Immature natural killer cell (primary cell): Measurements from ENCODE around the gene SOX5. TPM values are rescaled to one million over a fixed set of nuclear protein-coding genes. Genes with fewer than 3 reads are reported as not detected.
"Not testable (repeated sequence)": the region's sequence is repeated elsewhere in the genome, so short reads cannot be mapped to it uniquely, and the experiment has no call there.

Source experiments
- DNase-seq, 3 donors: peaks; one replicate each; pipeline ENCODE4 v3.0.0; 2022; ENCODE audit warnings: mixed read lengths in 1 of 3
- H3K27ac Mint-ChIP-seq, 6 donors: one replicate each; pipeline ENCODE4 v1.8.0; 2020; ENCODE audit warnings: mixed read lengths in 6 of 6, mild to moderate bottlenecking in 5 of 6, inconsistent platforms in 4 of 6, moderate library complexity in 3 of 6
- H3K27me3 Mint-ChIP-seq, 3 donors: one replicate each; pipeline ENCODE4 v1.8.0; 2020 to 2021; ENCODE audit warnings: low read depth in 3 of 3, mild to moderate bottlenecking in 3 of 3, mixed read lengths in 3 of 3, moderate library complexity in 3 of 3, inconsistent platforms in 1 of 3
- H3K36me3 Mint-ChIP-seq, 3 donors: one replicate each; pipeline ENCODE4 v1.8.0; 2020; ENCODE audit warnings: mixed read lengths in 3 of 3, inconsistent platforms in 2 of 3, mild to moderate bottlenecking in 2 of 3
- H3K4me1 Mint-ChIP-seq, 2 donors: one replicate each; pipeline ENCODE4 v1.8.0; 2020; ENCODE audit warnings: inconsistent platforms in 2 of 2, mild to moderate bottlenecking in 2 of 2, mixed read lengths in 2 of 2, moderate library complexity in 1 of 2
- H3K4me3 Mint-ChIP-seq, 5 donors: one replicate each; pipeline ENCODE4 v1.8.0; 2020; ENCODE audit warnings: mild to moderate bottlenecking in 5 of 5, mixed read lengths in 5 of 5, inconsistent platforms in 3 of 5, moderate library complexity in 3 of 5
- H3K9me3 Mint-ChIP-seq, 6 donors: one replicate each; pipeline ENCODE4 v1.8.0; 2020; ENCODE audit warnings: mild to moderate bottlenecking in 6 of 6, mixed read lengths in 6 of 6, inconsistent platforms in 4 of 6, moderate library complexity in 3 of 6
- polyA plus RNA-seq, 3 donors: library from polyadenylated mRNA; unstranded; fragments of 300-500 nt; fragmentation: Illumina TruSeq; gene quantifications; one replicate each; pipeline ENCODE4 v1.2.3, GENCODE V29; 2021

Gene SOX5
- polyA plus RNA-seq, 3 donors from 2014 or later: not detected

DNA sequence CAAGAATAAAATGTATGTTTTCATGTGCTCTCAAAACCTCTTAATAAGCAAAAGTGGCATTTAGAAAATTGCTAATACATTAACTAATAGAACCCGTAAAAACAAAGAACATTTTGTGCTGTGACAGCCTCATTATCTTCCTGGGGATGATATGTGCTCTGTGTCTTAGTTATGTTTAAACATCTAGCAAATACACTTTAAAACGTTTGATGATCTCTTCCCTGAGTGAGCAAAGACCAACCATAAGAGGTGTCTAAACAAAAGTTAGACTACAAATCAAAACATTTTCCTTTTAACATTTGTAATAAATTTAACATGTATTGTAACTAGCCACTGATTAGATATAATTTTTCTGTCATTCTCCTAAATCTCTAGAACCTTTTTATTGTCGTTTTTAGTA lies 95.8 kb downstream of the SOX5 start:
- Mint-ChIP-seq H3K9me3 (peaks cover 0 to 12% (median 4%) of the 10 kb centered on the region in 6 donors), H3K27ac (no peak overlapping the region), H3K4me3 (no peak overlapping the region), H3K36me3 (no peaks in the 10 kb centered on the region), H3K27me3 (no peaks in the 10 kb centered on the region), H3K4me1 (no peaks in the 10 kb centered on the region)
- DNase-seq: no peak

DNA sequence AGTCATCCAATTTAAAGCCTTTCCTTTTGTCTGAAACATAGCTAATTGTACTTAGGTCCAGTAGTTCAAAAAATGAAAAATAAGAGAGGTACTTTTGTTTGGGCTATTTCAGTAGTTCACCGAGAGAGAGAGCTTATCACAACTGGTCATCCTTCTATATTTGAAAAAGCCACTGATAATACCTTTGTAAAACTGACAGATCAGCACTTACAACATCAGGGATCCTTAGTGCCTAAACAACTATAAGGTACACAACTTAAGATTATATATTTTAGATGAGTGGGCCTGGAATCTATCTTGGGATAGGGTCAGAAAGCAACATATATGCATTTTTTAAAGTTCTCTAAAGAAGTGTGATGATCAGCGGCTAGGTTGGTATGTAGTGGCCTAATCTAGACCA lies 97.9 kb downstream of the SOX5 start:
- H3K27me3 Mint-ChIP-seq: no peaks in the 10 kb centered on the region
- no peak for DNase-seq
- no peak overlapping the region for H3K27ac Mint-ChIP-seq
- no peaks in the 10 kb centered on the region for H3K4me1 Mint-ChIP-seq
- H3K36me3 Mint-ChIP-seq: no peaks in the 10 kb centered on the region
- H3K9me3 Mint-ChIP-seq: peaks cover 0 to 9% (median under 1%) of the 10 kb centered on the region in 6 donors
- no peak overlapping the region for H3K4me3 Mint-ChIP-seq

DNA sequence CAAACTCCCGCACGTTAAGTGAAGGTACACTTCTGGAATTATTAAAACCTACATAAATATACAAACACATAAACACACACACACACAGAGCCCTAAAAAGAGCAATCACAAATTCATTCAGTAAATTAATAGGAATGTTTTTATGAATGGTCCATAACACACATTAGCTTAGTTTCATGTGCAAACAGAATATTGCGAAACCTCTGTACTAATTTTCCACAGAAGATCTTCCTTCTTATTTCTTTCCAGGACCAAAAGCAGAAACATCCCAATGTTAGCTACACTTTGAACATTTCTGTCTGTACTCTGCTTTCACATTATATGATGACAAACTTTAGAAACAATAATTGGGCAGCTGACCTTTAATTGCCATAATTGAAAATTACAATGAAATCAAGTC lies 101.6 kb downstream of the SOX5 start:
- H3K27ac Mint-ChIP-seq: no peak overlapping the region

DNA sequence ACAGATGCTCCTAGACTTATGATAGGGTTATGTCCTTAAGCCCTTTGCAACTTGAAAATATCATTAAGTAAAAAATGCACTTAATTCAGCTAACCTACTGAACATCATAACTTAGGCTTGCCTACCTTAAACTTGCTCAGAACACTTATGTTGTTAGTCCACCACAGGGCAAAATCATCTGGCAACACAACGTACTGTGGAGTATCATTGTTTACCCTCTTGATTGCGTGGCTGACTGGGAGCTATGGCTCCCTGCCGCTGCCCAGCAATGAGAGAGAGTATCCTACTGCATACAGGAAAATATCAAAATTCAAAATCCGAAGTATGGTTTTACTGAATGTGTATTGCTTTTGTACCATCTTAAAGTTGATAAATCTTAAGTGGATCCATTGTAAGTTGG lies 105.5 kb downstream of the SOX5 start:
- H3K4me1 Mint-ChIP-seq: no peaks in the 10 kb centered on the region
- H3K27me3 Mint-ChIP-seq: no peaks in the 10 kb centered on the region
- no peaks in the 10 kb centered on the region for H3K36me3 Mint-ChIP-seq
- H3K27ac Mint-ChIP-seq: no peak overlapping the region
- H3K4me3 Mint-ChIP-seq: no peak overlapping the region
- H3K9me3 Mint-ChIP-seq: peaks cover 2 to 10% (median 6%) of the 10 kb centered on the region in 6 donors
- DNase-seq: no peak

More for the DNA sequence above, 101.6 kb downstream of the SOX5 start:
- no peaks in the 10 kb centered on the region for H3K4me1 Mint-ChIP-seq
- no peaks in the 10 kb centered on the region for H3K36me3 Mint-ChIP-seq
- no peak for DNase-seq
- no peaks in the 10 kb centered on the region for H3K27me3 Mint-ChIP-seq
- peaks cover 0 to 13% (median 5%) of the 10 kb centered on the region in 6 donors for H3K9me3 Mint-ChIP-seq
- no peak overlapping the region for H3K4me3 Mint-ChIP-seq

DNA sequence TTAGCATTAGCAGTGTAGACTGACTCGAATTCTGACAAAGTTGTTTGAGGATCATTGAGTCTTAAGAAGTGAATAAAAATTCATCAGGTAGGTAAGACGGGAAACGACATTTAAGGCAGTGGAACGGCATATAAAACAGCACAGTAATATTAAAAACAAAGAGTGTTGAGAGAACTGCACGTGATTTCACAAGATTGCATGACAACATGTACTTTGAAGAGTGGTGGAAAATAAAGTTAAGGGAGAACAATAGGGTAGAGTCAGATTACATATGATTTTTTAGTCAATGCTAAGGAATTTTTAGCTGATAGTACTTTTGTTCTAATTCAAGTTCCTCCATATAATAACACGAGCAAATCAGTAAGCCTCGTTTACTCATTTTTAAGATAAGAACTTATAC lies 115.4 kb downstream of the SOX5 start:
- Mint-ChIP-seq H3K27me3 (no peaks in the 10 kb centered on the region), H3K27ac (no peak overlapping the region), H3K4me1 (no peaks in the 10 kb centered on the region), H3K36me3 (no peaks in the 10 kb centered on the region), H3K9me3 (peaks cover 0 to 10% (median 3%) of the 10 kb centered on the region in 6 donors), H3K4me3 (no peak overlapping the region)
- no peak for DNase-seq

DNA sequence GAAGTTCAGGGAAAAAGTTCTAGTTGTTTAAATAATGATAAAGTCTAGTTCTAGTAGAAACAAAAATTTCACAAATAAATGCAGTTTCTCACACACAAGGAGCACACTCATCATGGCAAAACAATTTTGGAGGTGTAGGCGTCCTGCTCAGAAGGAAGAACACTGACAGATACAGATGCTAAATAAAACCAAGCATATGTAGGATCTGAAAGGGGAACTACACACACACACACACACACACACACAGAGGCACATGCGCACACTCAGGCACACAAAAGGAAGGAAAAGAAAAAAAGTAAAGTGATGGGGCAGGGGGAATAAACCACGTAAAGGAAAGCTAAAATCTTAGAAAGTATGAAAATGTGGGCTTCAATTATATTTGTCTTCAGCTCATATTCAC lies 117.7 kb downstream of the SOX5 start:
- Mint-ChIP-seq H3K36me3 (no peaks in the 10 kb centered on the region), H3K27ac (no peak overlapping the region), H3K4me3 (no peak overlapping the region), H3K9me3 (peaks cover 0 to 13% (median 4%) of the 10 kb centered on the region in 6 donors), H3K4me1 (no peaks in the 10 kb centered on the region), H3K27me3 (no peaks in the 10 kb centered on the region)
- DNase-seq: no peak

DNA sequence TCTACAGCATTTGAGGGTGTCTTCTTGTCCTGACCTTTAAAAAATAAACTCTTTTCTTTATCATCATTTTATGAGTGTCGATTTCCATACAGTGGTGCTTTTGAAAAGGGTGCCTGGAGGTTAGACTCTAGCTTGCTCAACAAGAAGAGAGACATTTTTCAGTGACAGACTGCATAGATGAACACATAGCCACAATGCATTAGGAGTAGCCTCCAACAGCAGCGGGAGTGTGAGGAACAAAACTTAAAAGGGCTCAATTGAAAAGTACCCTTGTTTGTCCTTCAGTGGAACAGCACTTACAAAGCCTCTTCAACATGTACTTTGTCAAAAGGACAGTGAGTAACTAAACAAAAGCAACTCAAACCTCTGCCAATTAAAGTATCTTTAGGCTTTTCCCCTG lies 119.3 kb downstream of the SOX5 start:
- no peaks in the 10 kb centered on the region for H3K36me3 Mint-ChIP-seq
- H3K9me3 Mint-ChIP-seq: peaks cover 0 to 13% (median 8%) of the 10 kb centered on the region in 6 donors
- no peaks in the 10 kb centered on the region for H3K4me1 Mint-ChIP-seq
- H3K27ac Mint-ChIP-seq: no peak overlapping the region
- no peak overlapping the region for H3K4me3 Mint-ChIP-seq
- H3K27me3 Mint-ChIP-seq: no peaks in the 10 kb centered on the region
- no peak for DNase-seq

DNA sequence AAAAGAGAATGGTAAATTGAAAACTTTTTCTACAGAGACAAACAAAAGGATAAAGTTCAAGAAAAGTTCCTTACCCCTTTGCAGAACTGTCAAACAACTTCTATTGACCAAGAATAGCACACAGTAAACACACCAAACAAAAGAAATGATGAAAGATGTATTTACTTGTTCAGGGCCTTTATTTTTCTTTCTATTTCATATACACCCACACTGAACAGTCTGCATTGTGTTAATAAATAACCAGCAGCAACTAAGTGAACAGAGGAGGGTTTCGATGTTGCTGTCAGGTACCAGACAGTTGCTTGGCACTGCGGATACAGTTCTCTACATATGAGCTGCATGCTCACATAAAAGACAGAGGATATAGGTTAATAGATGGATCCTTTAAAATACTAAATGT lies 122.1 kb downstream of the SOX5 start:
- DNase-seq: no peak
- Mint-ChIP-seq H3K4me3 (no peak overlapping the region), H3K4me1 (no peaks in the 10 kb centered on the region), H3K27ac (no peak overlapping the region), H3K9me3 (peaks cover 2 to 25% (median 6%) of the 10 kb centered on the region in 6 donors), H3K36me3 (no peaks in the 10 kb centered on the region), H3K27me3 (no peaks in the 10 kb centered on the region)

DNA sequence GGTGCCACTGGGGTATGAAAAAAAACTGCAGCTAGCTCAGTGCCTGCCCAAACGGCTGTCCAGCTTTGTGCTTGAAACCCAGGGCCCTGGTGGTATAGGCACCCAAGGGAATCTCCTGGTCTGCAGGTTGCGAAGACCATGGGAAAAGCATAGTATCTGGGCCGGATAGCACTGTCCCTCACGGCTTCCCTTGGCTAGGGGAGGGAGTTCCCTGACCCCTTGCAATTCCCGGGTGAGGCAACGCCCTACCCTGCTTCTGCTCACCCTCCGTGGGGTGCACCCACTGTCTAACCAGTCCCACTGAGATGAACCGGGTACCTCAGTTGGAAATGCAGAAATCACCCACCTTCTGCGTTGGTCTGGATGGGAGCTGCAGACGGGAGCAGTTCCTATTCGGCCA lies 124.3 kb downstream of the SOX5 start:
- H3K4me3 Mint-ChIP-seq, DNase-seq, H3K36me3 Mint-ChIP-seq, H3K27me3 Mint-ChIP-seq, H3K4me1 Mint-ChIP-seq, H3K27ac Mint-ChIP-seq: not testable (repeated sequence)
- peaks cover 2 to 22% (median 9%) of the 10 kb centered on the region in 6 donors for H3K9me3 Mint-ChIP-seq

DNA sequence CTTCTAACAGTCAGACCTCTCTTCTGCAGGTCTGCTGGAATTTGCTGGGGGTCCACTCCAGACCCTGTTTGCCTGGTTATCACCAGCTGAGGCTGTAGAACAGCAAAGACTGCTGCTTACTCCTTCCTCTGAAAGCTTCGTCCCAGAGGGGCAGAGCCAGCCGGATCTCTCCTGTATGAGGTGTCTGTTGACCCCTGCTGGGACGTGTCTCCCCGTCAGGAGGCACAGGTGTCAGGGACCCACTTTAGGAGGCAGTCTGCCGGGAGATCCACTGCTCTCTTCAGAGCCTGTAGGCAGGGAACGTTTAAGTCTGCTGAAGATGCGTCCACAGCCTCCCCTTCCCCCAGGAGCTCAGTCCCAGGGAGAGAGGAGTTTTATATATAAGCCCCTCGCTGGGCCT lies 125.1 kb downstream of the SOX5 start:
- Mint-ChIP-seq H3K27me3 (no peaks in the 10 kb centered on the region), H3K36me3 (no peaks in the 10 kb centered on the region), H3K9me3 (peaks cover 4 to 22% (median 10%) of the 10 kb centered on the region in 6 donors), H3K4me3 (no peak overlapping the region), H3K27ac (no peak overlapping the region), H3K4me1 (no peaks in the 10 kb centered on the region)
- DNase-seq: no peak

DNA sequence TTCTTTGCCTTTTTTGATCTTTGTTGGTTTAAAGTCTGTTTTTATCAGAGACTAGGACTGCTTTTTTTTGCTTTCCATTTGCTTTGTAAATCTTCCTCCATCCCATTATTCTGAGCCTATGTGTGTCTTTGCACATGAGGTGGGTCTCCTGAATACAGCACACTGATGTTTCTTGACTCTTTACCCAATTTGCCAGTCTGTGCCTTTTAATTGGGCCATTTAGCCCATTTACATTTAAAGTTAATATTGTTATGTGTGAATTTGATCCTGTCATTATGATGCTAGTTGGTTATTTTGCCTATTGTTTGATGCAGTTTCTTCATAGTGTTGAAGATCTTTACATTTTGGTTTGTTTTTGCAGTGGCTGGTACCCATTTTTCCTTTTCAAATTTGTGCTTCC lies 126.6 kb downstream of the SOX5 start:
- DNase-seq, H3K4me3 Mint-ChIP-seq, H3K27me3 Mint-ChIP-seq, H3K36me3 Mint-ChIP-seq, H3K4me1 Mint-ChIP-seq, H3K27ac Mint-ChIP-seq: not testable (repeated sequence)
- H3K9me3 Mint-ChIP-seq: peaks cover 4 to 18% (median 10%) of the 10 kb centered on the region in 6 donors

DNA sequence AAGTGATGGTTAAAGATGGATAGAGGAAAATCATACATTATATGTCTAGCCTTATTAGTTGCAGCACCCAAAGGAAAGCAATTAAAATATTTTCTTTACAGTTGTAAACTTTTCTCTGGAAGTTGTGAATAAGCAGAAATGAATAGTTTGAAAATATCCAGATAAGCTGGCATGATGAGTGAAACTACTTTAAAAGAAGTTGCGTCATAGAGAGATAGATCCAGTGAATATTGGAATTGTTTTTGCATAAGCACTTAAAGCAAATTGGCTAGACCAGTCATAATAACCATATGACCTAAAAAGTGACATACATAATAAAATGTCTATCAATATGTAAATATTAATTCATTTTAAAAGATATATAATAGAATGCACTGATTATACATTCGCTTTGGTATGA lies 132.1 kb downstream of the SOX5 start:
- peaks cover 4 to 10% (median 6%) of the 10 kb centered on the region in 6 donors for H3K9me3 Mint-ChIP-seq
- H3K4me1 Mint-ChIP-seq: no peaks in the 10 kb centered on the region
- H3K4me3 Mint-ChIP-seq: no peak overlapping the region
- peaks cover 0 to 2% (median 0%) of the 10 kb centered on the region in 3 donors for H3K27me3 Mint-ChIP-seq
- no peak overlapping the region for H3K27ac Mint-ChIP-seq
- H3K36me3 Mint-ChIP-seq: no peaks in the 10 kb centered on the region
- DNase-seq: no peak

DNA sequence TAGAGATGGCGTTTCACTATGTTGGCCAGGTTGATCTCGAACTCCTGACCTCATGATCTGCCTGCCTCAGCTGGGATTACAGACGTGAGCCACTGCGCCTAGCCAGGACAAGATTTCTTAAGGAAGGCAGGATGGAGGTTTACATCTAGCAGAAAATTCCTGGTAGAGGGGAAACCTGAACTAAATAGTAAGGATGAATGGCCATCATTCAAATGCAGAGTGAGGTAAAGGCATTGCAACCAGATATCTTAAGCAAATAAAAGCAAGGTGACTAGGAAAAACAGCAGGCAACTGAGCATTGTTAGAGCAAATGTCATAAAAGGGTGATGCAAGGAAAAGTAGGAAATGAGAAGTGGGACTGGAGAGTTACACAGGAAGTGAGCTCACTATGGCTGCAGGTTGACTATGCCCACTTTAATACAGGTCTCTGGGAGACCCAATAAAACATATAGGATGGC lies 133.0 kb downstream of the SOX5 start:
- no peak overlapping the region for H3K4me3 Mint-ChIP-seq
- H3K4me1 Mint-ChIP-seq: no peaks in the 10 kb centered on the region
- peaks cover 0 to 6% (median 4%) of the 10 kb centered on the region in 6 donors for H3K9me3 Mint-ChIP-seq

DNA sequence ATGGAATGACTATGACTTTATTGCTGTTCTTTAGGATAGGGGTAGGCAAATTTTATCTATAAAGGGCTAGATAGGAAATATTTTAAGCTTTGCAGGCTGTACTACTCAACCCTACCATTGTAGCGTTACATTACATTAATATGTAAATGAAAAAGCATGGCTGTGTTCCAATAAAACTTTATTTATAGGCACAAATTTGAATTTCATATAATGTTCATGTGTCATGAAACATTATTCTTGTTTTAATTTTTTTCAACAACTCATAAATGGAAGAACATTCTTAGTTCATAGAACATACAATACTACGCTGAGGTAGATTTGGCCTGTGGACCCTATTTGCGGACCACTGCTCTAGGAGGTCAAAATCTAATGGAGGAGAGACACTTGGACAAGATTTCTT lies 133.7 kb downstream of the SOX5 start:
- no peaks in the 10 kb centered on the region for H3K36me3 Mint-ChIP-seq
- H3K27ac Mint-ChIP-seq: no peak overlapping the region
- no peaks in the 10 kb centered on the region for H3K4me1 Mint-ChIP-seq
- H3K9me3 Mint-ChIP-seq: peaks cover under 1 to 6% (median 3%) of the 10 kb centered on the region in 6 donors
- peaks cover 0 to 2% (median 0%) of the 10 kb centered on the region in 3 donors for H3K27me3 Mint-ChIP-seq
- H3K4me3 Mint-ChIP-seq: no peak overlapping the region
- no peak for DNase-seq

More for the DNA sequence above, 133.0 kb downstream of the SOX5 start:
- DNase-seq: no peak
- no peak overlapping the region for H3K27ac Mint-ChIP-seq
- H3K27me3 Mint-ChIP-seq: peaks cover 0 to 2% (median 0%) of the 10 kb centered on the region in 3 donors
- no peaks in the 10 kb centered on the region for H3K36me3 Mint-ChIP-seq

DNA sequence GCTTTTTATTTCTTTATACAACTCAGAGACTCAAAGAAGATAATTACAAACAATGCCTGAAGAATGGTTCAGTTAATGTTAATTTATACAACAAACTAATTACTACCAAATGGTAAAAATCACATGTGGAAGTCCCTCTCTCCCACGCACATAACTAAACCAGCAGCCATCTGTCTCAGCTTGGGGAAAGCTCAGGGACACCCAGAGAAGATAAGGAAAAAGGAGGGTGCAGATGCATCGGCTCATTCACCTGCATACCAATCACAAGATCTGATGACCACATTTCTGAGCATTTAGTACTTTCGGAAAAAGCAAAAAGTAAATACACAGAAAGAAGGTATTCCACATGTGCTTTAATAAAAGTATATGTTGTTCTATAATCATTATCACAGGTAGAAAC lies 136.3 kb downstream of the SOX5 start:
- Mint-ChIP-seq H3K4me3 (no peak overlapping the region), H3K27ac (no peak overlapping the region), H3K36me3 (no peaks in the 10 kb centered on the region), H3K4me1 (no peaks in the 10 kb centered on the region), H3K9me3 (peaks cover 0 to 10% (median 5%) of the 10 kb centered on the region in 6 donors), H3K27me3 (peaks cover 0 to 2% (median 0%) of the 10 kb centered on the region in 3 donors)
- no peak for DNase-seq
